Hepatocyte (in vitro differentiated cells): Measurements from ENCODE around the gene MEF2D.

Experiments
- EZH2 ChIP-seq: fragments of 200-600 bp; sonication (generic); IDR thresholded peaks from 2 replicates; pipeline ENCODE4 v1.6.1; 2016; ENCODE audit warnings: antibody characterized with exemption, mild to moderate bottlenecking, borderline replicate concordance
- EZH2phosphoT487 ChIP-seq: fragments of 200-600 bp; sonication (generic); IDR thresholded peaks from one replicate; pipeline ENCODE4 v1.6.1; 2018; ENCODE audit warnings: antibody characterized with exemption, mild to moderate bottlenecking, low read depth, moderate library complexity; ENCODE audit not compliant: unreplicated experiment, severe bottlenecking

DNA sequence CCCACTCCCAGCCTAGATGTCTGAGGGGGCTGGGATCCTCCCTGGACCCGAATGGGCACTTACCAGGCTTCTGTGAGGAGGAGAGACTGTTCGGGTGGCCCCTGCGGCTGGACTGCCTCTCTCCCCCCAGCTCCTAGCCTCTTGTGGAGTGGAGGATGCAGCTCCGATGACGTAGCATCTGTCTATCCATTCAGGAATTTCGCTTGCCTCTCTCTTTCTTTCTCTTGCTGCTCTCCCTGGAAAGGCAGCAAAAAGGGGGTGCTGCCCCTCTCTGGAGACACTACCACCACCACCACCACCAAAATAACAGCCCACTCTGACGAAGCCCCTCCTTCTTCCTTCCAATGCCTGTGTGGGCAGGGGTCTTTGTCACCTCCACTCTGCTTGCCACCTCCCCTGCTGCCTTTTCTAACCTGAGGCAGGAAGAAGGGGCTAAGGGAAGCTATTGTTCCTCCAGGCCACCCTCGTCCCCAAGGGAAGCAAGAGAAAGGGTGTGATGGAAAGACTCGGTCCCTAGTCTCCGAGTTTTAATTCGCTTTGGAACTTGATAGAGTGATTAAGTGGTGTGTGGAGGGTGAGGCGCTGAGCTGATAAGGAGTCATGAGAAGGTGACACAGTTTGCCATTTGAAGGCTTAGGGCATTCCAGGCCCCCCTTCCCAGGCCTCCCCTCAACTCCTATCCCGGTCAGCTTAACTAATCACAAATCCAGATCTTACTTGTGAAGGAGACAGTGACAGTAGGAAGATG, 71.1 kb downstream of the MEF2D start:
- TF ChIP-seq EZH2phosphoT487 (no peak), EZH2 (peak; percentile 31)
